HepG2 (cell line): ENCODE results near the gene ELK1. TPM values are rescaled to one million over a fixed set of nuclear protein-coding genes. Genes with fewer than 3 reads are reported as not detected.

ENCODE experiments used
- CENPX ChIP-seq: sonication (generic); formaldehyde crosslinking; IDR thresholded peaks from 2 replicates; pipeline ENCODE4 v1.9.0; 2021; ENCODE audit warnings: mild to moderate bottlenecking, missing genetic modification reagents, moderate library complexity
- FUBP1 ChIP-seq: sonication (generic); formaldehyde crosslinking; IDR thresholded peaks from 2 replicates; pipeline ENCODE4 v1.5.1; 2020; ENCODE audit warnings: missing genetic modification reagents, mild to moderate bottlenecking, borderline replicate concordance
- HOMEZ ChIP-seq: IDR thresholded peaks from 2 replicates; pipeline ENCODE4 v1.6.1; 2016; ENCODE audit warnings: low read depth
- MYC ChIP-seq: sonication (generic); formaldehyde crosslinking; IDR thresholded peaks from 2 replicates; pipeline ENCODE4 v1.9.0; 2021; ENCODE audit warnings: missing genetic modification reagents, borderline replicate concordance
- MYNN ChIP-seq: sonication (generic); formaldehyde crosslinking; IDR thresholded peaks from 2 replicates; pipeline ENCODE4 v1.4.0; 2020; ENCODE audit warnings: mild to moderate bottlenecking, low read depth, missing genetic modification reagents
- PHF21A ChIP-seq: sonication (generic); formaldehyde crosslinking; IDR thresholded peaks from 2 replicates; pipeline ENCODE4 v1.5.0; 2020; ENCODE audit warnings: mild to moderate bottlenecking, missing genetic modification reagents
- SMARCC2 ChIP-seq: fragments of 450-650 bp; IDR thresholded peaks from 2 replicates; pipeline ENCODE4 v1.6.1; 2017; ENCODE audit warnings: antibody characterized with exemption, mild to moderate bottlenecking
- SOX13 ChIP-seq, 3 experiments: fragments of 450-650 bp in 1 of 3; sonication (generic) in 1 of 3; formaldehyde crosslinking in 1 of 3; IDR thresholded peaks in 2 of 3; conservative IDR thresholded peaks in 1 of 3; 2 replicates each; pipeline versions ENCODE4 v1.5.0 to v1.6.1; 2016 to 2020; ENCODE audit warnings: antibody characterized with exemption in 1 of 3, mild to moderate bottlenecking in 1 of 3, missing compliant biosample characterization in 1 of 3, missing genetic modification reagents in 1 of 3, moderate library complexity in 1 of 3
- SOX6 ChIP-seq, 2 experiments: fragments of 450-650 bp in 1 of 2; sonication (generic) in 1 of 2; formaldehyde crosslinking in 1 of 2; IDR thresholded peaks; 2 replicates each; pipeline versions ENCODE4 v1.4.0 to v1.6.1; 2017 to 2020; ENCODE audit warnings: antibody characterized with exemption in 1 of 2, mild to moderate bottlenecking in 1 of 2, missing genetic modification reagents in 1 of 2
- SRSF4 ChIP-seq: fragments of 200-400 bp; formaldehyde crosslinking; IDR thresholded peaks from one replicate; pipeline ENCODE4 v1.6.1; 2018; ENCODE audit warnings: mild to moderate bottlenecking, low read depth, low read length, moderate library complexity; ENCODE audit not compliant: poor library complexity, severe bottlenecking
- ZNF496 ChIP-seq: sonication (generic); formaldehyde crosslinking; IDR thresholded peaks from 2 replicates; pipeline ENCODE4 v1.8.1; 2023; ENCODE audit warnings: mild to moderate bottlenecking, moderate library complexity, missing genetic modification reagents; ENCODE audit not compliant: insufficient replicate concordance
- polyA plus RNA-seq, 8 experiments: library from polyadenylated mRNA; depleted of rRNA in 3 of 8; stranded (reverse) in 7 of 8; unstranded in 1 of 8; fragments of >200 nt; fragmentation: Illumina TruSeq in 4 of 8; extraction: Trizol in 4 of 8; gene quantifications; 2 replicates each; pipeline versions ENCODE4 v1.2.1 to v1.2.3, GENCODE V29; 2011 to 2016; ENCODE audit warnings: low read depth in 4 of 8, missing spikeins in 1 of 8, mixed read lengths in 1 of 8; ENCODE audit not compliant: insufficient read depth in 1 of 8
- total RNA-seq, 5 experiments: library from RNA; depleted of rRNA; stranded (reverse); fragments of >200 nt; fragmentation: Illumina TruSeq; extraction: Trizol; gene quantifications; 2 replicates each; pipeline ENCODE4 v1.2.3, GENCODE V29; 2016; ENCODE audit warnings: low read depth in 1 of 5
- TF ChIP-seq, protein P1 (sequence below), 2 experiments: IDR thresholded peaks; 2 replicates each; pipeline ENCODE4 v1.6.1; 2011 to 2012; ENCODE audit warnings: low read length in 2 of 2, borderline replicate concordance in 1 of 2, low read depth in 1 of 2, mild to moderate bottlenecking in 1 of 2, moderate library complexity in 1 of 2
- TF ChIP-seq, protein P2 (sequence below): sonication (generic); formaldehyde crosslinking; IDR thresholded peaks from 2 replicates; pipeline ENCODE4 v1.4.0; 2020; ENCODE audit warnings: missing genetic modification reagents
- TF ChIP-seq, protein P3 (sequence below): sonication (generic); formaldehyde crosslinking; IDR thresholded peaks from 2 replicates; pipeline ENCODE4 v1.8.1; 2022; ENCODE audit warnings: low read depth, mild to moderate bottlenecking, missing genetic modification reagents

The ELK1 gene
- total and polyA plus RNA-seq, 2 of the 13 experiments (the other 11 are each of a cell fraction or from before 2014, with no cell fraction given) = 4.3 to 7.2 TPM

GRCh38 chrX:47658684-47659420 lies 8.5 kb upstream of the ELK1 start, which contains the start of gene UXT (continued):
- TF ChIP-seq ZNF496 (CRISPR knock-in tag) (no peak), PHF21A (CRISPR knock-in tag) (peak; percentile 89), SMARCC2 (no peak), MYNN (CRISPR knock-in tag) (no peak), SOX13 (IDR thresholded peaks at IDR 0.05) (no peak), SOX13 (CRISPR knock-in tag; conservative IDR thresholded peaks at IDR 0.05 in 1 of 2, IDR thresholded peaks at IDR 0.05 in 1 of 2) (0 out of 4 replicates have a peak, but pooled peaks of 1 of the 2 experiments have one; percentile 5), CENPX (no peak), SOX6 (IDR thresholded peaks at IDR 0.05) (no peak), SOX6 (CRISPR knock-in tag; IDR thresholded peaks at IDR 0.05) (no peak), FUBP1 (CRISPR knock-in tag) (no peak), SRSF4 (no peak), MYC (CRISPR knock-in tag) (peak; percentile 74), HOMEZ (0 out of 2 replicates have a peak, but pooled peaks have one; percentile 25)
- TF ChIP-seq, protein P1, sequence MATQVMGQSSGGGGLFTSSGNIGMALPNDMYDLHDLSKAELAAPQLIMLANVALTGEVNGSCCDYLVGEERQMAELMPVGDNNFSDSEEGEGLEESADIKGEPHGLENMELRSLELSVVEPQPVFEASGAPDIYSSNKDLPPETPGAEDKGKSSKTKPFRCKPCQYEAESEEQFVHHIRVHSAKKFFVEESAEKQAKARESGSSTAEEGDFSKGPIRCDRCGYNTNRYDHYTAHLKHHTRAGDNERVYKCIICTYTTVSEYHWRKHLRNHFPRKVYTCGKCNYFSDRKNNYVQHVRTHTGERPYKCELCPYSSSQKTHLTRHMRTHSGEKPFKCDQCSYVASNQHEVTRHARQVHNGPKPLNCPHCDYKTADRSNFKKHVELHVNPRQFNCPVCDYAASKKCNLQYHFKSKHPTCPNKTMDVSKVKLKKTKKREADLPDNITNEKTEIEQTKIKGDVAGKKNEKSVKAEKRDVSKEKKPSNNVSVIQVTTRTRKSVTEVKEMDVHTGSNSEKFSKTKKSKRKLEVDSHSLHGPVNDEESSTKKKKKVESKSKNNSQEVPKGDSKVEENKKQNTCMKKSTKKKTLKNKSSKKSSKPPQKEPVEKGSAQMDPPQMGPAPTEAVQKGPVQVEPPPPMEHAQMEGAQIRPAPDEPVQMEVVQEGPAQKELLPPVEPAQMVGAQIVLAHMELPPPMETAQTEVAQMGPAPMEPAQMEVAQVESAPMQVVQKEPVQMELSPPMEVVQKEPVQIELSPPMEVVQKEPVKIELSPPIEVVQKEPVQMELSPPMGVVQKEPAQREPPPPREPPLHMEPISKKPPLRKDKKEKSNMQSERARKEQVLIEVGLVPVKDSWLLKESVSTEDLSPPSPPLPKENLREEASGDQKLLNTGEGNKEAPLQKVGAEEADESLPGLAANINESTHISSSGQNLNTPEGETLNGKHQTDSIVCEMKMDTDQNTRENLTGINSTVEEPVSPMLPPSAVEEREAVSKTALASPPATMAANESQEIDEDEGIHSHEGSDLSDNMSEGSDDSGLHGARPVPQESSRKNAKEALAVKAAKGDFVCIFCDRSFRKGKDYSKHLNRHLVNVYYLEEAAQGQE (IDR thresholded peaks at IDR 0.05; ENCODE audit: borderline replicate concordance in 1 of 2, low read depth in 1 of 2, low read length in 2 of 2) = no peak
- TF ChIP-seq, protein P2, sequence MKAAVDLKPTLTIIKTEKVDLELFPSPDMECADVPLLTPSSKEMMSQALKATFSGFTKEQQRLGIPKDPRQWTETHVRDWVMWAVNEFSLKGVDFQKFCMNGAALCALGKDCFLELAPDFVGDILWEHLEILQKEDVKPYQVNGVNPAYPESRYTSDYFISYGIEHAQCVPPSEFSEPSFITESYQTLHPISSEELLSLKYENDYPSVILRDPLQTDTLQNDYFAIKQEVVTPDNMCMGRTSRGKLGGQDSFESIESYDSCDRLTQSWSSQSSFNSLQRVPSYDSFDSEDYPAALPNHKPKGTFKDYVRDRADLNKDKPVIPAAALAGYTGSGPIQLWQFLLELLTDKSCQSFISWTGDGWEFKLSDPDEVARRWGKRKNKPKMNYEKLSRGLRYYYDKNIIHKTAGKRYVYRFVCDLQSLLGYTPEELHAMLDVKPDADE (CRISPR knock-in tag) = no peak
- TF ChIP-seq, protein P3, sequence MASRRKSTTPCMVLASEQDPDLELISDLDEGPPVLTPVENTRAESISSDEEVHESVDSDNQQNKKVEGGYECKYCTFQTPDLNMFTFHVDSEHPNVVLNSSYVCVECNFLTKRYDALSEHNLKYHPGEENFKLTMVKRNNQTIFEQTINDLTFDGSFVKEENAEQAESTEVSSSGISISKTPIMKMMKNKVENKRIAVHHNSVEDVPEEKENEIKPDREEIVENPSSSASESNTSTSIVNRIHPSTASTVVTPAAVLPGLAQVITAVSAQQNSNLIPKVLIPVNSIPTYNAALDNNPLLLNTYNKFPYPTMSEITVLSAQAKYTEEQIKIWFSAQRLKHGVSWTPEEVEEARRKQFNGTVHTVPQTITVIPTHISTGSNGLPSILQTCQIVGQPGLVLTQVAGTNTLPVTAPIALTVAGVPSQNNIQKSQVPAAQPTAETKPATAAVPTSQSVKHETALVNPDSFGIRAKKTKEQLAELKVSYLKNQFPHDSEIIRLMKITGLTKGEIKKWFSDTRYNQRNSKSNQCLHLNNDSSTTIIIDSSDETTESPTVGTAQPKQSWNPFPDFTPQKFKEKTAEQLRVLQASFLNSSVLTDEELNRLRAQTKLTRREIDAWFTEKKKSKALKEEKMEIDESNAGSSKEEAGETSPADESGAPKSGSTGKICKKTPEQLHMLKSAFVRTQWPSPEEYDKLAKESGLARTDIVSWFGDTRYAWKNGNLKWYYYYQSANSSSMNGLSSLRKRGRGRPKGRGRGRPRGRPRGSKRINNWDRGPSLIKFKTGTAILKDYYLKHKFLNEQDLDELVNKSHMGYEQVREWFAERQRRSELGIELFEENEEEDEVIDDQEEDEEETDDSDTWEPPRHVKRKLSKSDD (CRISPR knock-in tag) = peak; percentile 75
